HepG2 (cell line): ENCODE data around the gene COL18A1. TPM values are rescaled to one million over a fixed set of nuclear protein-coding genes. Genes with fewer than 3 reads are reported as not detected.

Source experiments
- ARID4A ChIP-seq: sonication (generic); formaldehyde crosslinking; IDR thresholded peaks from 2 replicates; pipeline ENCODE4 v1.5.0; 2020; ENCODE audit warnings: mild to moderate bottlenecking, missing genetic modification reagents, borderline replicate concordance
- ARID5B ChIP-seq: IDR thresholded peaks from 2 replicates; pipeline ENCODE4 v1.4.0; 2020; ENCODE audit warnings: mild to moderate bottlenecking, missing genetic modification reagents
- FOXK1 ChIP-seq: sonication (generic); formaldehyde crosslinking; IDR thresholded peaks from 2 replicates; pipeline ENCODE4 v1.4.0; 2020; ENCODE audit warnings: low read depth, missing genetic modification reagents, borderline replicate concordance
- FOXO1 ChIP-seq: sonication (generic); formaldehyde crosslinking; IDR thresholded peaks from 2 replicates; pipeline ENCODE4 v1.4.0; 2020; ENCODE audit warnings: missing genetic modification reagents
- MYC ChIP-seq: sonication (generic); formaldehyde crosslinking; IDR thresholded peaks from 2 replicates; pipeline ENCODE4 v1.9.0; 2021; ENCODE audit warnings: missing genetic modification reagents, borderline replicate concordance
- NFIB ChIP-seq: sonication (generic); formaldehyde crosslinking; IDR thresholded peaks from 2 replicates; pipeline ENCODE4 v1.9.0; 2021; ENCODE audit warnings: missing genetic modification reagents, mild to moderate bottlenecking, borderline replicate concordance
- PAX8 ChIP-seq: sonication (generic); formaldehyde crosslinking; IDR thresholded peaks from 2 replicates; pipeline ENCODE4 v1.8.0; 2022; ENCODE audit warnings: mild to moderate bottlenecking, missing genetic modification reagents, borderline replicate concordance
- PHB2 ChIP-seq: fragments of 450-650 bp; IDR thresholded peaks from 2 replicates; pipeline ENCODE4 v1.6.1; 2018; ENCODE audit not compliant: partially characterized antibody
- TBX2 ChIP-seq: sonication (generic); formaldehyde crosslinking; IDR thresholded peaks from 2 replicates; pipeline ENCODE4 v1.5.0; 2020; ENCODE audit warnings: missing genetic modification reagents, mild to moderate bottlenecking, borderline replicate concordance
- ZFP62 ChIP-seq: sonication (generic); formaldehyde crosslinking; IDR thresholded peaks from 2 replicates; pipeline ENCODE4 v1.4.0; 2020; ENCODE audit warnings: missing genetic modification reagents
- ZNF281 ChIP-seq: sonication (generic); formaldehyde crosslinking; IDR thresholded peaks from 2 replicates; pipeline ENCODE4 v1.4.0; 2020; ENCODE audit warnings: missing genetic modification reagents, borderline replicate concordance
- ZNF414 ChIP-seq: sonication (generic); formaldehyde crosslinking; IDR thresholded peaks from 2 replicates; pipeline ENCODE4 v1.5.0; 2020; ENCODE audit warnings: missing genetic modification reagents
- polyA plus RNA-seq, 8 experiments: library from polyadenylated mRNA; depleted of rRNA in 3 of 8; stranded (reverse) in 7 of 8; unstranded in 1 of 8; fragments of >200 nt; fragmentation: Illumina TruSeq in 4 of 8; extraction: Trizol in 4 of 8; gene quantifications; 2 replicates each; pipeline versions ENCODE4 v1.2.1 to v1.2.3, GENCODE V29; 2011 to 2016; ENCODE audit warnings: low read depth in 4 of 8, missing spikeins in 1 of 8, mixed read lengths in 1 of 8; ENCODE audit not compliant: insufficient read depth in 1 of 8
- total RNA-seq, 5 experiments: library from RNA; depleted of rRNA; stranded (reverse); fragments of >200 nt; fragmentation: Illumina TruSeq; extraction: Trizol; gene quantifications; 2 replicates each; pipeline ENCODE4 v1.2.3, GENCODE V29; 2016; ENCODE audit warnings: low read depth in 1 of 5
- TF ChIP-seq, protein P1 (sequence below): sonication (generic); formaldehyde crosslinking; conservative IDR thresholded peaks from 2 replicates; pipeline ENCODE4 v1.5.0; 2020; ENCODE audit warnings: missing genetic modification reagents

COL18A1 gene
- total and polyA plus RNA-seq, 2 of the 13 experiments (the other 11 are each of a cell fraction or from before 2014, with no cell fraction given) = 79.0 to 102 TPM

DNA sequence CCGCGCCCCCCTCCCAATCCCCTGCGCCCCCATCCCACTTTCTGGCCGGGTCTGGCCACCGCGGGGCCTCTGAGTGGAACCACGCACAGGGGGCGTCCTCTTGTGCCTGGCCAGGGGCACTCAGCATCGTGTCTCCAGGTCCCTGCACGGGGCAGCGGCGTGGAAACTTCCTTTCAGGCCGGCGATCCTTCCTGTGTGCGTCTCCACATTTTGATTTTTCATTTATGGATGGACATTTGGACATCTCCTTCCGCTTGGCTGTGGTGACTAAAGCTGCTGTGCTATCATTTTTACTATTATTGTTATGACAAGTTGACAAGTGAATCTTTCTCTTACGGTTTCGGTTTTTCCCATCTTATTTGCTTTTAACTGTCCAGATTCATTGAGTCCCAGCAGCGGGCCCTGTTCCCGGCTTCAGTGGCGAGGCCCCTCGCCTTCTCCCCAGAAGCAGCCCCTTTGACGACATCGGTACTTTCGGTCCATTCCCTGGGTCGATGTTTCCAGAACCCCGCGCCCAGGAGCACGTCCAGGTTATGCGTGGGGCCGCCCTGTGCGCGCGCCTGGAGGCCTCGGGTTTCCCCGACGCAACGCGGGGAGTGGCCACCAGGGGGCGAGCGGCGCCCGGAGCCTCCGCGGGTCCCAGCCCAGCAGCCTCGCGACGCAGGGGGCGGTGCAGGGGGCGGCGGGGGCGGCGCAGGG is 149.7 kb downstream of the COL18A1 start (continued):
- peak; percentile 17; the same call in 1 of the 2 replicates for TF ChIP-seq ZNF281 (CRISPR knock-in tag)
- TF ChIP-seq ARID5B = peak; percentile 34; the same call in 1 of the 2 replicates
- TF ChIP-seq FOXO1 (CRISPR knock-in tag) = 0 out of 2 replicates have a peak, but pooled peaks have one; percentile 44
- TF ChIP-seq, protein P1, sequence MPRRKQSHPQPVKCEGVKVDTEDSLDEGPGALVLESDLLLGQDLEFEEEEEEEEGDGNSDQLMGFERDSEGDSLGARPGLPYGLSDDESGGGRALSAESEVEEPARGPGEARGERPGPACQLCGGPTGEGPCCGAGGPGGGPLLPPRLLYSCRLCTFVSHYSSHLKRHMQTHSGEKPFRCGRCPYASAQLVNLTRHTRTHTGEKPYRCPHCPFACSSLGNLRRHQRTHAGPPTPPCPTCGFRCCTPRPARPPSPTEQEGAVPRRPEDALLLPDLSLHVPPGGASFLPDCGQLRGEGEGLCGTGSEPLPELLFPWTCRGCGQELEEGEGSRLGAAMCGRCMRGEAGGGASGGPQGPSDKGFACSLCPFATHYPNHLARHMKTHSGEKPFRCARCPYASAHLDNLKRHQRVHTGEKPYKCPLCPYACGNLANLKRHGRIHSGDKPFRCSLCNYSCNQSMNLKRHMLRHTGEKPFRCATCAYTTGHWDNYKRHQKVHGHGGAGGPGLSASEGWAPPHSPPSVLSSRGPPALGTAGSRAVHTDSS (CRISPR knock-in tag) = no peak
- TF ChIP-seq ZFP62 (CRISPR knock-in tag) = no peak
- peak; percentile 54; the same call in 1 of the 2 replicates for TF ChIP-seq FOXK1 (CRISPR knock-in tag)
- peak; percentile 35; the same call in 1 of the 2 replicates for TF ChIP-seq ARID4A (CRISPR knock-in tag)
- 0 out of 2 replicates have a peak, but pooled peaks have one; percentile 33 for TF ChIP-seq ZNF414
- no peak for TF ChIP-seq PAX8 (CRISPR knock-in tag)
- TF ChIP-seq NFIB = no peak
- no peak for TF ChIP-seq PHB2
- TF ChIP-seq TBX2 (CRISPR knock-in tag) = 0 out of 2 replicates have a peak, but pooled peaks have one; percentile 23
- peak; percentile 71; the same call in 1 of the 2 replicates for TF ChIP-seq MYC
